Heart left ventricle (tissue), 16 donors: ENCODE data around the gene TEX2. TPM values are rescaled to one million over a fixed set of nuclear protein-coding genes. Genes with fewer than 3 reads are reported as not detected.

Experiments used
- ATAC-seq, 4 donors: fragments of 200-7000 bp; cut with Tn5 transposase; one replicate each; pipeline ENCODE4 v1.9.1; 2020 to 2022; ENCODE audit warnings: moderate library complexity in 4 of 4, mild to moderate bottlenecking in 3 of 4, moderate number of reproducible peaks in 1 of 4
- DNase-seq, 5 donors: peaks; one replicate each; pipeline ENCODE4 v3.0.0-alpha.2; 2020
- H3K27ac ChIP-seq, 12 donors: fragments of 200-600 bp; sonication (generic) in 4 of 12; one replicate each; pipeline versions ENCODE4 v1.5.0 to v1.8.0; 2016 to 2022; ENCODE audit warnings: mild to moderate bottlenecking in 2 of 12
- H3K27me3 ChIP-seq, 9 donors: fragments of 200-600 bp; sonication (generic) in 2 of 9; one replicate each; pipeline versions ENCODE4 v1.5.1 to v1.8.0; 2016 to 2022; ENCODE audit warnings: mild to moderate bottlenecking in 3 of 9
- H3K36me3 ChIP-seq, 9 donors: fragments of 200-600 bp; sonication (generic) in 2 of 9; one replicate each; pipeline versions ENCODE4 v1.5.0 to v1.8.0; 2018 to 2022; ENCODE audit warnings: mild to moderate bottlenecking in 2 of 9
- H3K4me1 ChIP-seq, 12 donors: fragments of 200-600 bp; sonication (generic) in 4 of 12; one replicate each; pipeline versions ENCODE4 v1.5.0 to v1.8.0; 2016 to 2022; ENCODE audit warnings: mild to moderate bottlenecking in 3 of 12
- H3K4me3 ChIP-seq, 12 donors: fragments of 200-600 bp; sonication (generic) in 4 of 12; one replicate each; pipeline versions ENCODE4 v1.5.0 to v1.8.0; 2017 to 2022; ENCODE audit warnings: mild to moderate bottlenecking in 9 of 12, moderate library complexity in 4 of 12
- H3K9me3 ChIP-seq, 12 donors: fragments of 200-600 bp; sonication (generic) in 4 of 12; one replicate each; pipeline versions ENCODE4 v1.5.0 to v1.8.0; 2016 to 2022; ENCODE audit warnings: mild to moderate bottlenecking in 1 of 12
- CTCF ChIP-seq, 12 donors: fragments of 200-600 bp; sonication (generic) in 4 of 12; IDR thresholded peaks; one replicate each; pipeline versions ENCODE4 v1.5.0 to v1.8.0; 2018 to 2022; ENCODE audit warnings: antibody characterized with exemption in 12 of 12, mild to moderate bottlenecking in 5 of 12
- POLR2A ChIP-seq, 2 donors: fragments of 450-650 bp; IDR thresholded peaks; one replicate each; pipeline ENCODE4 v1.6.1; 2017; ENCODE audit warnings: antibody characterized with exemption in 2 of 2, mild to moderate bottlenecking in 2 of 2, moderate library complexity in 2 of 2
- WGBS, 4 donors: extraction: QIAGEN DNeasy Blood & Tissue Kit in 2 of 4; methylation state at CpG; one replicate each; pipeline versions ENCODE4 v1.1.5 to v1.1.7; 2013 to 2018; 5-methylcytosine and 5-hydroxymethylcytosine counted together
- intact Hi-C, 10 donors: fragments of 100-400 bp; cut with DNase I; formaldehyde crosslinking; loops; one replicate each; pipeline versions ENCODE4 v1.11.1 to v1.14.2; 2022
- polyA plus RNA-seq, 2 donors: library from polyadenylated mRNA; stranded (reverse); fragments of 200-250 nt; gene quantifications; one replicate each; pipeline ENCODE4 v1.2.3, GENCODE V29; 2013
- total RNA-seq, 9 donors: library from RNA; depleted of rRNA in 2 of 9; stranded (reverse); fragments of >200 nt in 2 of 9; fragmentation: NEBNext Ultra II Directional in 3 of 9; extraction: Animal tissue kit (Norgen Biotek cat#: 25700) in 3 of 9; gene quantifications; one replicate each; pipeline versions ENCODE4 v1.1.0 to v1.2.4, GENCODE V29; 2016 to 2023
- donor health status: ischemic (EF 13 %, LVEDD 7.1; RV severe dilation, severe dysfunction).
- donor health status: healthy with polysubstance abuse.
- donor health status: DM: no; HTN: yes; CAD: no.
- donor health status: DM: no; HTN: no; CAD: no.
- donor health status: ischemic (EF 25% LVEDD 6.9; RV normal size, moderate dysfunction).
- donor health status: ischemic (EF 25% LVEDD 5.7; RV mildly dilated, moderate dysfunction).
- donor health status: healthy.
- donor health status: DM: yes; HTN: yes; CAD: no.
- donor health status: ischemic (EF 35%, LVEDD 5.7; RV mildly dilated, moderate dysfunction).
- donor health status: nonischemic (EF 11% LVEDD 7.7; RV severe dilation, severe dysfunction).
- donor health status: DM: yes; HTN: yes; CAD: no.
- donor health status: PGD.
- donor health status: ischemic (EF 29% LVEDD 5.4; RV normal size, mild dysfunction).
- donor health status: nonischemic (EF 23%, LVEDD 6.1; RV moderate dilation, normal function).

TEX2 gene
- total and polyA plus RNA-seq, 11 donors = 16.8 to 55.8 (median 50.5) TPM

- Histone ChIP-seq H3K9me3 (peaks cover 0 to 15% (median 7%) of the 10 kb centered on the region in 12 donors), H3K36me3 (no peaks in the 10 kb centered on the region), H3K4me3 (no peak overlapping the region), H3K27ac (no peak overlapping the region), H3K4me1 (peaks cover 0 to 60% (median 36%) of the 10 kb centered on the region in 12 donors), H3K27me3 (no peaks in the 10 kb centered on the region)
- DNase-seq = no peak
- intact Hi-C loops = loop anchor here in 1 of 10 donors (10.0 kb wide), 1 partner anchor 46 kb away; no protein-coding TSS in a partner anchor
- WGBS, 4 donors = 63 to 71% (median 66%) methylated on average over 3 of the region's 3 CpGs
- ATAC-seq = peak in 2 of 4 donors; percentile 5 to 9
- TF ChIP-seq POLR2A (IDR thresholded peaks at IDR 0.05) = no peak
- TF ChIP-seq CTCF (IDR thresholded peaks at IDR 0.05) = no peak
Measured at GRCh38 chr17:64200080-64201032, 62.7 kb downstream of the TEX2 start.

- intact Hi-C loops = no loop called here
- no peaks in the 10 kb centered on the region for H3K27me3 ChIP-seq
- no peak for DNase-seq
- no peak overlapping the region for H3K27ac ChIP-seq
- no peak overlapping the region for H3K4me3 ChIP-seq
- H3K36me3 ChIP-seq = peaks cover 0 to 10% (median 0%) of the 10 kb centered on the region in 9 donors
- H3K4me1 ChIP-seq = peaks cover 0 to 52% (median 30%) of the 10 kb centered on the region in 12 donors
- ATAC-seq = no peak
- WGBS, 4 donors = 91 to 93% (median 92%) methylated on average over 5 of the region's 5 CpGs
- TF ChIP-seq CTCF (IDR thresholded peaks at IDR 0.05) (no peak), POLR2A (IDR thresholded peaks at IDR 0.05) (no peak)
- H3K9me3 ChIP-seq = peaks cover 0 to 15% (median 7%) of the 10 kb centered on the region in 12 donors
Measured at GRCh38 chr17:64198331-64199090, 64.5 kb downstream of the TEX2 start.

GRCh38 chr17:64196601-64197000 lies 66.5 kb downstream of the TEX2 start:
- no peaks in the 10 kb centered on the region for H3K27me3 ChIP-seq
- intact Hi-C loops = no loop called here
- WGBS, 4 donors = 67 to 79% (median 73%) methylated on average over 4 of the region's 4 CpGs
- DNase-seq (no peak), ATAC-seq (no peak)
- peaks cover 0 to 15% (median 7%) of the 10 kb centered on the region in 12 donors for H3K9me3 ChIP-seq
- H3K4me3 ChIP-seq = no peak overlapping the region
- peaks cover 0 to 43% (median 19%) of the 10 kb centered on the region in 12 donors for H3K4me1 ChIP-seq
- H3K27ac ChIP-seq = no peak overlapping the region
- H3K36me3 ChIP-seq = peaks cover 0 to 22% (median 4%) of the 10 kb centered on the region in 9 donors
- TF ChIP-seq CTCF (IDR thresholded peaks at IDR 0.05) (no peak), POLR2A (IDR thresholded peaks at IDR 0.05) (no peak)

- intact Hi-C loops = no loop called here
- 82 to 87% (median 83%) methylated on average over 9 of the region's 9 CpGs for WGBS, 4 donors
- Histone ChIP-seq H3K9me3 (peaks cover 0 to 15% (median 7%) of the 10 kb centered on the region in 12 donors), H3K27ac (no peak overlapping the region), H3K36me3 (peaks cover 0 to 22% (median 7%) of the 10 kb centered on the region in 9 donors), H3K27me3 (no peaks in the 10 kb centered on the region), H3K4me1 (peaks cover 0 to 40% (median 18%) of the 10 kb centered on the region in 12 donors), H3K4me3 (no peak overlapping the region)
- DNase-seq (no peak), ATAC-seq (no peak)
- TF ChIP-seq CTCF (IDR thresholded peaks at IDR 0.05) = no peak
- TF ChIP-seq POLR2A (IDR thresholded peaks at IDR 0.05) = no peak
Measured at GRCh38 chr17:64193561-64193960, 69.5 kb downstream of the TEX2 start.
